HCT116 (cell line): ENCODE measurements around the gene IL23A. TPM values are rescaled to one million over a fixed set of nuclear protein-coding genes. Genes with fewer than 3 reads are reported as not detected.

ENCODE experiments used
- ATF3 ChIP-seq: IDR thresholded peaks from 2 replicates; pipeline ENCODE4 v1.6.1; 2012
- ELF1 ChIP-seq: IDR thresholded peaks from 2 replicates; pipeline ENCODE4 v1.6.1; 2012; ENCODE audit warnings: low read depth, borderline replicate concordance
- EZH2 ChIP-seq: fragments of 200-600 bp; sonication (generic); IDR thresholded peaks from 2 replicates; pipeline ENCODE4 v1.6.1; 2017; ENCODE audit warnings: antibody characterized with exemption, mixed run types
- FOSL1 ChIP-seq: IDR thresholded peaks from 2 replicates; pipeline ENCODE4 v1.6.1; 2012; ENCODE audit warnings: low read depth
- JUND ChIP-seq: IDR thresholded peaks from 2 replicates; pipeline ENCODE4 v1.6.1; 2012
- MAX ChIP-seq: IDR thresholded peaks from 2 replicates; pipeline ENCODE4 v1.6.1; 2012
- POLR2A ChIP-seq: IDR thresholded peaks from 2 replicates; pipeline ENCODE4 v1.7.0; 2011; ENCODE audit warnings: borderline replicate concordance; ENCODE audit not compliant: insufficient read depth, insufficient read length; ENCODE audit errors: extremely low read depth
- RAD21 ChIP-seq: IDR thresholded peaks from 2 replicates; pipeline ENCODE4 v1.6.1; 2012; ENCODE audit warnings: low read depth, mild to moderate bottlenecking
- REST ChIP-seq: IDR thresholded peaks from 2 replicates; pipeline ENCODE4 v1.6.1; 2012; ENCODE audit warnings: low read depth
- SRF ChIP-seq: IDR thresholded peaks from 2 replicates; pipeline ENCODE4 v1.6.1; 2012; ENCODE audit warnings: low read depth
- YY1 ChIP-seq: IDR thresholded peaks from 2 replicates; pipeline ENCODE4 v1.6.1; 2011; ENCODE audit warnings: low read length, low read depth, moderate library complexity, mild to moderate bottlenecking; ENCODE audit not compliant: insufficient replicate concordance; ENCODE audit errors: extremely low read depth
- ZFX ChIP-seq: fragments of 450-650 bp; IDR thresholded peaks from 2 replicates; pipeline ENCODE4 v1.6.1; 2017
- total RNA-seq: library from RNA; stranded (reverse); gene quantifications from one replicate; pipeline ENCODE4 v1.2.1, GENCODE V29; 2021; ENCODE audit not compliant: unreplicated experiment

Gene IL23A
- total RNA-seq, 1 experiment from 2014 or later = 0.59 TPM

GRCh38 chr12:56299853-56300643, 38.6 kb upstream of the IL23A start, which contains the start of gene CS (continued):
- no peak for TF ChIP-seq REST
- TF ChIP-seq RAD21 = no peak
- TF ChIP-seq ELF1 = no peak
- no peak for TF ChIP-seq YY1
- TF ChIP-seq ZFX = peak; percentile 58; the same call in 1 of the 2 replicates
- peak; percentile 96 for TF ChIP-seq MAX
- TF ChIP-seq POLR2A = peak; percentile 42
- no peak for TF ChIP-seq JUND
- TF ChIP-seq ATF3 = no peak
- TF ChIP-seq FOSL1 = no peak
- TF ChIP-seq EZH2 = no peak
- TF ChIP-seq SRF = peak; percentile 77
